Measurements from ENCODE around the gene AFF3. TPM values are rescaled to one million over a fixed set of nuclear protein-coding genes. Genes with fewer than 3 reads are reported as not detected.

The AFF3 gene
- total and polyA plus RNA-seq, 2 donors (not counting 1 experiment from before 2014, with no cell fraction given), result 0.50 to 2.5 TPM

DNA sequence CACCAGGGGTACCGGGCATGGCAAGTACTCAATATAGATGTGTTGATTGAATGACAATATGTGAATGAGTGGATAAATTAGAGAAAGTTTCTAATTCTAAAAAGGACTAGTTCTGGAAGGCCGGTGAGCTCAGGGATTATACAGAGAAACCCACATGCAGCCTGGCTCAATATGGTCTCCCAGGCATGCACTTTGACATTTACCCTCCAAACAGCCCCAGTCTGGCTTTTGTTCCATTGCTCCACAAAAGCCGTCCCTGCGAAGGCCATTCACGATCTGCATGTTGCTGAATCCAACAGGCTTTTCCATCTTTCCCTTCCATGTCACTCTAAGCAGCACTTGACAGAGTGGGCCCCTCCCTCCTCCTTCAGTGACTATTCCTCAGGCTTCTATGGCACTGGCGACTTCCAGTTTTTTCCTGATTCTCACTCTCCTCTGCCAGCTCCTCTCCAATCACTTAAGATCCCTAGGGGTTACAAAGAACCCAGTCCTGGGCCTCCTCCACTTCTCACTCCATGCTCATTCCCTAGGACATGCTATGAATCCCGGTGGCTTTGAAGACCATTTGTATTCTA, 266.7 kb downstream of the AFF3 start:
- Histone ChIP-seq H3K27ac (ENCODE audit: insufficient read depth, low read length) (no peak overlapping the region), H3K4me2 (ENCODE audit: extremely low read depth, insufficient read depth, low read length) (no peak overlapping the region), H3K79me2 (ENCODE audit: control insufficient read depth, insufficient read depth, low read length) (no peaks in the 10 kb centered on the region), H4K20me1 (ENCODE audit: control insufficient read depth, extremely low read depth, insufficient read depth, low read length) (no peaks in the 10 kb centered on the region), H3K9me3 (ENCODE audit: control insufficient read depth, insufficient read depth, low read depth, low read length) (no peaks in the 10 kb centered on the region), H2AFZ (ENCODE audit: low read length) (no peak overlapping the region), H3K27me3 (ENCODE audit: control insufficient read depth, insufficient read depth, low read length) (no peaks in the 10 kb centered on the region), H3K36me3 (ENCODE audit: control insufficient read depth, insufficient read depth, low read length) (no peaks in the 10 kb centered on the region), H3K4me3 (replicated peaks in 1 of 4; ENCODE audit: control extremely low read depth in 1 of 4, insufficient read depth in 1 of 4, low read depth in 3 of 4, low read length in 4 of 4) (no peak overlapping the region), H3K9ac (ENCODE audit: insufficient read depth, low read length) (no peak overlapping the region), H3K4me1 (ENCODE audit: control insufficient read depth, extremely low read depth, insufficient read depth, low read length) (peaks cover 6% of the 10 kb centered on the region)
- no peak for TF ChIP-seq EZH2 (IDR thresholded peaks at IDR 0.05; ENCODE audit: low read length, missing control alignments)
- no peak for DNase-seq (ENCODE audit: low read depth in 2 of 2)

DNA sequence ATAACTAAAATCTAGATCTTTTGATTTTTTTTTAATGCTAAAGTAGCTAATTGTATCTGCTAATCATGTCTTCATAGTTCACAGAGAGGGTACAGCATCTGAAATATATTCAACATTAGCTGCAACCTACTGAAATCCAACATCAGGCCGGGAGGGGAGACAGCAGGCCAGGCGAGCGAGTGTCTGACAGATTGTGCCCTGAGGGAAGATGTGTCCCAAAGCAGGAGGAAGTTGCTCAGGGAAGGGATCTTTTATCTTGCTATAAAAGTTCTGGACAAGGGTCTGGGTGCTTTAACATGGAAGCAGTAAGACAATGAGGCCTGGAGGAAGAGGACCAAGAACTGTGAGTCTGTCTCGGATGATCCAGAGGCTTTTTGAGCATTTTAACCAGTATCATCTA, 274.1 kb downstream of the AFF3 start:
- no peaks in the 10 kb centered on the region for H3K4me1 ChIP-seq (ENCODE audit: control insufficient read depth, extremely low read depth, insufficient read depth, low read length)

DNA sequence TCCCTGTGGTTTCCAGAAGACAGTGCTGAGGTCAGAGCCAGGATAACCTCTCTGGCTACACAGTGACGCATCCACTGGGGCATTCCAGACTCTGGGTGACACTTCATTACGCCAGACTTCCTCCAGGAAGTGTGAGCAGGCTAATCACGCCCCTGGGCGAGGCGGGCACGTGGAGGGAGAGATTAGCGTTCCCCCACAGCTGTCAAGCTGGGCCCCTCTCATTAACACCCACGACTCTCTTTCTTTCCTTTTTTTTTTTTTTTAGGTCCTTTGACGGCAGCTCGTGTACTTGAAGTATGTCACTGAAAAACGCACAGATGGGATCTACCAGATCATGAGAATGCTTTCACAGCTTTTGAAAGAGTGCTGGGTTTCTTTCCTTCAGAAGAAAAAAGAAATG, 274.6 kb downstream of the AFF3 start:
- H3K79me2 ChIP-seq (ENCODE audit: control insufficient read depth, insufficient read depth, low read length), result no peaks in the 10 kb centered on the region
- TF ChIP-seq EZH2 (IDR thresholded peaks at IDR 0.05; ENCODE audit: low read length, missing control alignments), result no peak
- TF ChIP-seq, protein P1, sequence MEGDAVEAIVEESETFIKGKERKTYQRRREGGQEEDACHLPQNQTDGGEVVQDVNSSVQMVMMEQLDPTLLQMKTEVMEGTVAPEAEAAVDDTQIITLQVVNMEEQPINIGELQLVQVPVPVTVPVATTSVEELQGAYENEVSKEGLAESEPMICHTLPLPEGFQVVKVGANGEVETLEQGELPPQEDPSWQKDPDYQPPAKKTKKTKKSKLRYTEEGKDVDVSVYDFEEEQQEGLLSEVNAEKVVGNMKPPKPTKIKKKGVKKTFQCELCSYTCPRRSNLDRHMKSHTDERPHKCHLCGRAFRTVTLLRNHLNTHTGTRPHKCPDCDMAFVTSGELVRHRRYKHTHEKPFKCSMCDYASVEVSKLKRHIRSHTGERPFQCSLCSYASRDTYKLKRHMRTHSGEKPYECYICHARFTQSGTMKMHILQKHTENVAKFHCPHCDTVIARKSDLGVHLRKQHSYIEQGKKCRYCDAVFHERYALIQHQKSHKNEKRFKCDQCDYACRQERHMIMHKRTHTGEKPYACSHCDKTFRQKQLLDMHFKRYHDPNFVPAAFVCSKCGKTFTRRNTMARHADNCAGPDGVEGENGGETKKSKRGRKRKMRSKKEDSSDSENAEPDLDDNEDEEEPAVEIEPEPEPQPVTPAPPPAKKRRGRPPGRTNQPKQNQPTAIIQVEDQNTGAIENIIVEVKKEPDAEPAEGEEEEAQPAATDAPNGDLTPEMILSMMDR (conservative IDR thresholded peaks at IDR 0.05 in 1 of 2, IDR thresholded peaks at IDR 0.05 in 1 of 2; ENCODE audit: low read depth in 1 of 2, low read length in 2 of 2), result no peak
- DNase-seq (ENCODE audit: low read depth in 2 of 2), result peak; percentile 57 to 78
- no peak overlapping the region for H3K27ac ChIP-seq (ENCODE audit: insufficient read depth, low read length)
- no peak overlapping the region for H2AFZ ChIP-seq (ENCODE audit: low read length)
- H3K27me3 ChIP-seq (ENCODE audit: control insufficient read depth, insufficient read depth, low read length), result no peaks in the 10 kb centered on the region
- H4K20me1 ChIP-seq (ENCODE audit: control insufficient read depth, extremely low read depth, insufficient read depth, low read length), result no peaks in the 10 kb centered on the region
- no peaks in the 10 kb centered on the region for H3K9me3 ChIP-seq (ENCODE audit: control insufficient read depth, insufficient read depth, low read depth, low read length)
- H3K9ac ChIP-seq (ENCODE audit: insufficient read depth, low read length), result no peak overlapping the region
- H3K4me1 ChIP-seq (ENCODE audit: control insufficient read depth, extremely low read depth, insufficient read depth, low read length), result no peaks in the 10 kb centered on the region
- H3K36me3 ChIP-seq (ENCODE audit: control insufficient read depth, insufficient read depth, low read length), result no peaks in the 10 kb centered on the region
- H3K4me3 ChIP-seq (replicated peaks in 1 of 4; ENCODE audit: control extremely low read depth in 1 of 4, insufficient read depth in 1 of 4, low read depth in 3 of 4, low read length in 4 of 4), result no peak overlapping the region
- no peak overlapping the region for H3K4me2 ChIP-seq (ENCODE audit: extremely low read depth, insufficient read depth, low read length)

More for the DNA sequence above, 274.1 kb downstream of the AFF3 start:
- Histone ChIP-seq H3K9ac (ENCODE audit: insufficient read depth, low read length) (no peak overlapping the region), H4K20me1 (ENCODE audit: control insufficient read depth, extremely low read depth, insufficient read depth, low read length) (no peaks in the 10 kb centered on the region), H3K27ac (ENCODE audit: insufficient read depth, low read length) (no peak overlapping the region), H3K79me2 (ENCODE audit: control insufficient read depth, insufficient read depth, low read length) (no peaks in the 10 kb centered on the region), H3K9me3 (ENCODE audit: control insufficient read depth, insufficient read depth, low read depth, low read length) (no peaks in the 10 kb centered on the region), H3K4me3 (replicated peaks in 1 of 4; ENCODE audit: control extremely low read depth in 1 of 4, insufficient read depth in 1 of 4, low read depth in 3 of 4, low read length in 4 of 4) (no peak overlapping the region), H3K4me2 (ENCODE audit: extremely low read depth, insufficient read depth, low read length) (no peak overlapping the region), H3K36me3 (ENCODE audit: control insufficient read depth, insufficient read depth, low read length) (no peaks in the 10 kb centered on the region), H2AFZ (ENCODE audit: low read length) (no peak overlapping the region), H3K27me3 (ENCODE audit: control insufficient read depth, insufficient read depth, low read length) (no peaks in the 10 kb centered on the region)
- no peak for DNase-seq (ENCODE audit: low read depth in 2 of 2)
- no peak for TF ChIP-seq EZH2 (IDR thresholded peaks at IDR 0.05; ENCODE audit: low read length, missing control alignments)
- TF ChIP-seq, protein P1 (conservative IDR thresholded peaks at IDR 0.05 in 1 of 2, IDR thresholded peaks at IDR 0.05 in 1 of 2; ENCODE audit: low read depth in 1 of 2, low read length in 2 of 2), result no peak

All from fibroblast of lung (primary cell).